ENCODE data around the gene DDAH1. TPM values are rescaled to one million over a fixed set of nuclear protein-coding genes. Genes with fewer than 3 reads are reported as not detected.

Gene DDAH1
- total and polyA plus RNA-seq, 2 of the 8 experiments (the other 6 are each of a cell fraction or from before 2014, with no cell fraction given): 22.8 to 54.5 TPM

GRCh38 chr1:85376356-85376755 is 88.6 kb downstream of the DDAH1 start (continued):
- TF ChIP-seq PHF8 (conservative IDR thresholded peaks at IDR 0.05; ENCODE audit: low read depth, low read length) (no peak), EP300 (IDR thresholded peaks at IDR 0.05; ENCODE audit: borderline replicate concordance in 1 of 2, low read depth in 2 of 2, low read length in 2 of 2) (no peak), TAF1 (IDR thresholded peaks at IDR 0.05; ENCODE audit: low read depth, low read length) (no peak)
